Stimulated activated CD8-positive, alpha-beta memory T cell treated with anti-CD3 and anti-CD28 coated beads, Interleukin-12 subunit alpha, Interleukin-12 subunit beta, amount 100 ng/mL, for 24 hours (primary cell): Measurements from ENCODE around the gene LRRN4CL.
A peak's percentile ranks its signal among the peaks of the same experiment; 100 is the strongest.
"Not testable (repeated sequence)": the region's sequence is repeated elsewhere in the genome, so short reads cannot be mapped to it uniquely, and the experiment has no call there.

Experiments used
- DNase-seq: peaks from one replicate; pipeline ENCODE4 v3.0.0-alpha.2; 2020; ENCODE audit errors: extremely low read depth

The LRRN4CL gene

DNA sequence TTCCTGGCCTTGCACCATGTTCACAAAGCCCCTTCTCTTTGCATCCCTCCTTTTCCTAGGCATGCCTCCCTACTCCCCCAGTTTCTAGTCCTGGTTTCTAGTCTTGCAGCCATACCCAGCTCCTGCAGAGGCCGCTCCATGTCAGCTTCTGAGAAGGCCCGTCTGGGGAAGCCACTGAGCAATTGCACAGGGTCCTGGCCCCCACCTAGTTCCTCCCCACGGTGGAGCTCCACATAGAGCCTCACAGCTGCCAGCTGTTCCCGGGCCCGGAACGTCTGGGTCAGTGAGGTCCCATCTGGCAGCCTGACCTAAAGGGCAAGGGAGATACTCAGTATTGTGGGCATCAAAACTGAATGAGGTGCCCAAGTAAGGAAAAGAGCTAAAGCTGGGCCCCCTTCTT lies 12.6 kb downstream of the LRRN4CL start:
- DNase-seq, result no peak

DNA sequence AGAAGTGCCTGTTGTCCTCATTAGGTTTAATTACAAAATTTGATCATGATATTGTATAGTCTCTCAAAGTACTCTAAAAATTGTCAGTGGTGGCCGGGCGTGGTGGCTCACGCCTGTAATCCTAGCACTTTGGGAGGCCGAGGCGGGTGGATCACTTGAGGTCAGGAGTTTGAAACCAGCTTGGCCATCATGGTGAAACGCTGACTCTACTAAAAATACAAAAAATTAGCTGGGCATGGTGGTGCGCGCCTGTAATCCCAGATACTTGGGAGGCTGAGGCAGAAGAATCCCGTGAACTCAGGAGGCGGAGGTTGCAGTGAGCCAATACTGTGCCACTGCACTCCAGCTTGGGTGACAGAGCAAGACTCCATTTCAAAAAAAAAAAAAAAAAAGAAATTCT lies 13.9 kb downstream of the LRRN4CL start:
- DNase-seq, result not testable (repeated sequence)

DNA sequence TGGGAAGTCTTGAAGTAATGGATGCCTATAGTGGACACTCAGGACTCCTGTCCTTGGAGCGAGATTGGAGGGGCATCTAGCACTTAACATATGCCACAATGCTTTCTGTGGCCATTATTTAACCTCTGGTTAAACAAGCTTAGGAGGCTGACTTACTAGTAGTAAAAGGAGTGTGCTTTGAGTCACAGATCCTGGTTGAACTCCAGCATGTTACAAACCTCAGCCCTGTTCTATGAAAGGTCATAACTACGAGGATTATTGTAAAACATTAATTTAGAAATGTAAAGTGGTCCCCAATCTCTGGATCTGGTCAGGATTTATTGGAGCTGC lies 16.2 kb downstream of the LRRN4CL start:
- no peak for DNase-seq

DNA sequence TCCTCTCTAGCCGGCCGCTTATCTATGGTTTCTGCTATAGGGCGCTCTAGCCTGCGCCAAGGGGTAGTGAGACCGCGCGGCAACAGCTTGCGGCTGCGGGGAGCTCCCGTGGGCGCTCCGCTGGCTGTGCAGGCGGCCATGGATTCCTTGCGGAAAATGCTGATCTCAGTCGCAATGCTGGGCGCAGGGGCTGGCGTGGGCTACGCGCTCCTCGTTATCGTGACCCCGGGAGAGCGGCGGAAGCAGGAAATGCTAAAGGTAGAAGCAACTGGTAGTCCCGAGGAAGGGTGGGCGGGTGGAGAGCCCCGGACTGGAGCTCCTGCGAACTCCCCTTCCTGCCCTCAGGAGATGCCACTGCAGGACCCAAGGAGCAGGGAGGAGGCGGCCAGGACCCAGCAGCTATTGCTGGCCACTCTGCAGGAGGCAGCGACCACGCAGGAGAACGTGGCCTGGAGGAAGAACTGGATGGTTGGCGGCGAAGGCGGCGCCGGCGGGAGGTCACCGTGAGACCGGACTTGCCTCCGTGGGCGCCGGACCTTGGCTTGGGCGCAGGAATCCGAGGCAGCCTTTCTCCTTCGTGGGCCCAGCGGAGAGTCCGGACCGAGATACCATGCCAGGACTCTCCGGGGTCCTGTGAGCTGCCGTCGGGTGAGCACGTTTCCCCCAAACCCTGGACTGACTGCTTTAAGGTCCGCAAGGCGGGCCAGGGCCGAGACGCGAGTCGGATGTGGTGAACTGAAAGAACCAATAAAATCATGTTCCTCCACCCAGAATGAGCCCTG lies 17.5 kb downstream of the LRRN4CL start, which contains the start of the genes LBHD1 and UQCC3:
LBHD1 (minus strand) TSS at position 660 of the 782 bp plus-strand sequence. CDS start 2,236 bp downstream, outside the sequence.
UQCC3 (plus strand) TSS at position 66 of the 782 bp plus-strand sequence; CDS start at position 139, 73 bp downstream.
- no peak for DNase-seq

DNA sequence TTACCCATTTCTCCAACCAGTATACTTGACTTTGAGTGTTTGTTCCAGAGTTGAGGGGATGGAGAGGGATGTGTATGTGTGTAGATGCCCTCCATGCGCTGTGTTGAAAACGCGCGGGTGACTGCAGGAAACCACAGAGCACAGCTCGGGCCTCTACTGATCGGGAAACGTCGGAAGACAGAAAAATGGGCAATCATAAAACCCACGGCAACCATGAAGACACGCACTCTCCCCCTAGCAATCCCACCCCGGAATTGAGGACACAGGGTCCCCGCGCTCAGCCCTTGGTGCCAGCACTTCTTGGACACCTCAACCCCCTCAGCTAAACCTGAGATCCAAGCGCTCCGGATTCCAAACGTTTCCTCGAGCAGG lies 18.1 kb downstream of the LRRN4CL start:
- DNase-seq, result no peak

DNA sequence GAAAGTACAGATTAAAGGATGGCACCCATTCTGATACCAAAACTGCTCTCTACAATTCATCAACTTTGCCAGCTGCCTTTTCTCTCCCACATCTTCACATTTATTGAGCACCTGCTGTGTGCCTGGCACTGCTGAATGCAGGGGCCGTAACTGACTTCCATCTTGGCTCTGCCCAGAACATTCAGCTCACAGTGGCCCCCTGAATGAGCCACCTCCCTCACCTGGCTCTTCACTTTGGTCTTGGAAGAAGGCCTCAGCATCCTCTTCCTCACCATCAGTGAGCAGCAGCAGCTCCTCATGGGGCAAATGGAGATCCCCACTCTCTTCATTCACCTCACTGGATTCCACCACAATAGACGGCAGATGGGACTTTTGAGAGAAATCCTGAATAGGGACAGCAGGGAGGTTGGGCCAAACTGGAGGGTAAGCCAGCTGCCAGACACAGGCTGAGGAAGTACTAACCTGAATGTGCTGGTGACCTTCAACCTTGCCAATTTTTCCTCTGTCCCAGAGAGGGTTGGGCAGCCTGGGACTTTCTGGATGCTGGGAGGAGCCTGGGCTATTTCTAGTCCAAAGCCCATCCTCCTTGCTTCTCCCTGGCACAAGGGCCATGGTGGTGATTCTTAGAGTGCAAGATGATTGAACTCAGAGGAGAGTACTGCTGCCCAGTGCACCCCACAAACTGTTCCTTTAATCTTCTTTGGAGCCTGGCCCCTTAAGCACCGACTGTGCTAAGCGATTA lies 19.7 kb downstream of the LRRN4CL start:
- no peak for DNase-seq

DNA sequence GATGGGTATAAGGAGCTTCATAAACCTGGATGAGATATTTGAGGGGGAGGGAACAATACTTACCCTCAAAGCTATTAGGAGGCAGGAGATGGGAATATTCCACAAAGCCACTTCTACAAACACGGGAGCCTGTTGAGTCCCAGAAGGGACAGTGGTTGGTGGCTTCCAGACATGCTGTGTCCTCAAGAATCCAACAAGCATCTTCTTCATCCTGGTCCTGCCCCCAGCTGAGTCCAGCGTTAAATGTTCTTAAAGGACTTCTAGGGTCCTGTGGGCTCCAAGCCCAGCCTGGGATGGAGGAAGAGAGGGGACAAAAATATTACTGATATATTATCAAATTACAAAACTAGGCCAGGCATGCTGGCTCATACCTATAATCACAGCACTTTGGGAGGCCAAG lies 21.9 kb downstream of the LRRN4CL start:
- DNase-seq, result no peak

DNA sequence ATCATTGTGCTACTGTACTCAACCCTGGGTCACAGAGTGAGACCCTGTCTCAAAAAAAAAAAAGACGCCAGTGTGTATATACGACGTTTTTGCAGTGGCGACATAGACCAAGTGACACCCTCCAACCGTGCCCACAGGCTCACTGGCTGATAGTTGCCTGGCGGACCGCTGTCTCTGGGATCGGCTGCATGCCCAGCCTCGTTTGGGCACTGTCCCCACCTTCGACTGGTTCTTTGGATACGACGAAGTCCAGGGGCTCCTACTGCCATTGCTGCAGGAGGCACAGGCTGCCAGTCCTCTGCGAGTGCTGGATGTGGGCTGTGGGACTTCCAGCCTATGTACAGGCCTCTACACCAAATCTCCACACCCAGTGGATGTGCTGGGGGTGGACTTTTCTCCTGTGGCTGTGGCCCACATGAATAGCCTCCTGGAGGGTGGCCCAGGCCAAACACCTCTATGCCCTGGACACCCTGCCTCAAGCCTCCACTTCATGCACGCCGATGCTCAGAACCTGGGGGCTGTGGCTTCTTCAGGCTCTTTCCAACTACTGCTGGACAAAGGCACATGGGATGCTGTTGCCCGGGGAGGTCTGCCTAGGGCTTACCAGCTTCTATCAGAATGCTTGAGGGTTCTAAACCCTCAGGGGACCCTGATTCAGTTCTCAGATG lies 22.9 kb downstream of the LRRN4CL start:
- DNase-seq, result no peak

DNA sequence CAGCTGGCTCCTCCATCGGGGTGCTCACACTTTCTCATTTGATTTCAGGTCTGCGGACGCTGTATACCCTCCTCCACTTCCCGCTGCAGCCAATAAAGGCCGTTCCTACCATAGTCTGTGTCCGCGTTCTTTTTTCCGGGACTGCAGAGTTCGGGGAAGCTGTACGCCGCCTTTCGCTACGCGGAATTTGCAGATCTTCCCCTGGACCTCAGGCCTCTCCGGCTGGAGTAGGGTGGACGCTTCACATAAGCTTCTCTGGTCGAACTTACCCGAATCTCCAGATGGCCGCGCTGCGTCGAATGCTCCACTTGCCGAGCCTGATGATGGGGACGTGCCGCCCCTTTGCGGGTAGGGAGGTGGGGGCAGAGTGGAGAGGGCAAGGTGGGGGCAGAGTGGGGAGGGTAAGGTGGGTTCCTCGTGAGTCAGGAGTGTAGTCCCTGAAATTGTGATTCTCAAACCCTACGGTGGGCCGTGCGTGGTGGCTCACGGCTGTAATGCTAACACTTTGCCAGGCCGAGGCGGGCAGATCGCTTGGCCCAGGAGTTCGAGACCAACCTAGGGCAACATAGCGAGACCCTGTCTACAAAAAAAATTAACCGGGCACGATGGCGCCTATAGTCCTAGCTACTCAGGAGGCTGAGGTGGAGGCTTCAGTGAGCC lies 23.6 kb downstream of the LRRN4CL start:
- DNase-seq, result no peak

DNA sequence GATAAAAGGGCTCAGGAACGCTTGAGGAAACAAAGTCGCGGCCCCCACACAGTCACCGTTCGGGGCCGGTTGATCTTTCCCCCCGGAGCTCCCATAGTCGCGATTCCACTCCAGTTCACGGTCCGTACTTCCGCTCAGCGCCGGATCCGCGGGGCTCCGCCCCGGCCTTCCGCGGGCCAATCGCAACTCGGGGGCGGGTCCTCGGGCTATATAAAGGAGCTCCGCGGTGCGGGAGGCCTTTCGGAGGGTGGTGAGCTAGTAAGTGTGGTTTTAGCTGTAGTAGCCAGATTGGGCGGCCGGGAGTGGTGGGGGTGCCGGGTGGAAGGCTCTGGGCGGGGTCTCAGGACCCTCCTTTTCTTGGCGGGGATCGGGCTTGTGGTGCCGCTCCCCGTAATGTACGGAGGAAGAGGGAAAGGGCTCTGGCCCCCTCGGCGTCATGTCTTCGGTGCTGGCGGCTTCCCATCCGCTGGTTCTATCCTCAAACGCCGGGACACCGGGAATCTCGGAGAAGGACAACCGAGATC lies 24.2 kb downstream of the LRRN4CL start, which contains the start of the genes C11orf98 and CSKMT:
C11orf98 (minus strand) TSS at position 136 of the 524 bp plus-strand sequence; CDS start at position 95, 41 bp downstream.
CSKMT (plus strand) TSS at position 238 of the 524 bp plus-strand sequence. CDS start 568 bp downstream, outside the sequence.
- DNase-seq, result peak; percentile 88

DNA sequence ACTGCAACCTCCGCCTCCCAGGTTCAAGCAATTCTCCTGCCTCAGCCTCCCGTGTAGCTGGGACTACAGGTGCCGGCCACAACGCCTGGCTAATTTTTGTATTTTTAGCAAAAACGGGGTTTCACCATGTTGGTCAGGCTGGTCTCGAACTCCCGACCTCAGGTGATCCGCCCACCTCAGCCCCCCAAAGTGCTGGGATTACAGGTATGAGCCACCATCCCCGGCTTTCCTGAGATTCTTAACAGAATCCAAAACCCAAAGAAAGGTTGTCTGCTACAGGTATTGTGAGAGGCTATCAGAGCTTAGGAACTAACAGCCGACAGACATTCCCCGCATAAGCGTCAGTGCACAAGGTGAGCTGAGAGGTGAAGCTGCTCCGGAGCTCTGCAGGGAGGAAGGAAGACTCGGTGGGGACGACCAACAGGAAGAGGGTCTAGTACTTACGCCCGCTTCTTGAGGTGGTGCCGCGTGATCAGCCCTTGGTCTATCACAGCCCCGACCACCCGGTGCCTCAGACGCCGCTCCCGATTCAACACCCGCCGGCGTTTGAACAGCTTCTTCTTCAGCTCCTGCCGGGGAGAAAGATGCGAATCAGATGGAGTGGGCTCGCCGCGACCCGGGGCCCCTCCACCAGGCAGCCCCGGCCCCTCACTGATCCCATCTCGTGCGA lies 24.8 kb downstream of the LRRN4CL start:
- DNase-seq, result no peak

DNA sequence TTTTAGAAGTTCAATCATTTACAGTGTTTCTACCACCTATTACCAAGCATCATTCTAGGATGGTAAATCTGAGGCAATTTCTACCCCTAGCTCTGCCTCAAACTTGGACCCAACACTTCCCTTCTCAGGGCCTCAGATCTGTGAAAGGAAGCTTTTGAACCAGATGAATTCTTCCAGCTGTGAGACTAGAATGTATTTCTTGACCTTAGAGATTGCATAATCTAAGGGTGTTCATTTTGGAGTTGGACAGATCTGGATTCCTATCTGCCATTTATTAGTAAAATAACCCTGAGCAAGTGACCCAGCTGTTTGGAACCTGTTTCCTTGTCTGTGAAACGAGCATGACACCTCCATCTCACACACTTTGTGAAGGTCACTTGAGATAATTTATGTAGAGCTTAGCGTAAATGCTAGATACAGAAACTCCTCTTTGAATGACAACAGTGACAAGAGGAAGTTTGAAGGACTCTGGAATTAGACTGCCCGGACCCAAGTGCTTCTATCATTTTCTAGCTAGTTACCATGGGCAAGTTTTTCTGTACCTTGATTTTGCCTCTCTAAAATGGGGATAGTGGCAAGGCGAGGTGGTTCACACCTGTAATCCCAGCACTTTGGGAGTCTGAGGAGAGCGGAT lies 32.4 kb downstream of the LRRN4CL start:
- DNase-seq, result no peak

DNA sequence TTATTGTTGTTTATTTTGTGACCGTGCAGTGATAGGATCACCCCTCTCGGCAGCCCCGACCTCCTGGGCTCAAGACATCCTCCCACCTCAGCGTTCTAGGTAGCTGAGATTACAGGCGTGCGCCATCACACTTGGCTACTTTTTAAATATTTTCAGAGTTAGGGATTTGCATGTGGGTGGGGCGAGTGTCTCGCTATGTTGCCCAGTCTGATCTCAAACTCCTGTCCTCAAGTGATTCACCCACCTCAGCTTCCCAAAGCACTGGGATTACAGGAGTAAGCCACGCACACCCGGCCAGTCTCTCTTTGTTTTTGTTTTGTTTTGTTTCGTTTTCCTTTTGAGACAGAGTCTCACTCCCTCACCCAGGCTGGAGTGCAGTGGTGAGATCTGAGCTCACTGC lies 35.0 kb downstream of the LRRN4CL start:
- DNase-seq, result no peak

DNA sequence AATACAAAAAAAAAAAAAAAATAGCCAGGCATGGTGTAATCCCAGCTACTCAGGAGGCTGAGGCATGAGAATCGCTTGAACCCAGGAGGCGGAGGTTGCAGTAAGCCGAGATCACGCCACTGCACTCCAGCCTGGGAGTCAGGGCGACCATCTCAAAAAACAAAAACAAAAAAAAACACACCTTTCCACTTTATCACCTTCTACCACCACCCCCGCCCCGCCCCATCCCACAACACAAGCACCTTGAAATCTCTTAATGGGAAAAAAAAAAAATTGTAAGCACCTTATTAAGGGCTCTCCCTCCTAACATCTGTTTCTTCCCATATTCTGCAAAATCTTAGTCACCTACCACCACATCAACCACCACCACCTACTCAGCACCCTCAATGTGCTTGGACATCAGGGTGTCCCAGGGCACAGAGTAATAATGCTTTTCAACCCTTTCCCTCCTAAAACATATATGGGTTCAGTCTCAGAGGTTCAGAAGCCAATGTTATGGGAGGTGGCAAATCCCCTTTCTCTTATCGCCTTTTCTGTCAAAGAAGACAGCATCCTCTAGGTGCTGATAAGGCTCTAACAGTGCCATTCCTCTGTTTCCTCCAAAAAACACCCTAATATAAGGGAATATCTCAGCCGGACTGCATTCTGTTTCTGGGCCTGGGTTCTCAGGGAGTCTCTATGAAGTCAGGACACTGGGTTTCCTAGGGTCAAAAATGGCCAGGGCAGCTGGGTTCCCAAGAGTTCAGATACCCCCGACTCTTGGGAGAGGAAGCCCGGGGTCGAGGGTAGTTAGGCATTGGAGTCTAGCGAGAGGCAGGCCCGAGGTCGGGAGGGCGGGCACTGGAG lies 36.9 kb downstream of the LRRN4CL start:
- DNase-seq, result no peak

DNA sequence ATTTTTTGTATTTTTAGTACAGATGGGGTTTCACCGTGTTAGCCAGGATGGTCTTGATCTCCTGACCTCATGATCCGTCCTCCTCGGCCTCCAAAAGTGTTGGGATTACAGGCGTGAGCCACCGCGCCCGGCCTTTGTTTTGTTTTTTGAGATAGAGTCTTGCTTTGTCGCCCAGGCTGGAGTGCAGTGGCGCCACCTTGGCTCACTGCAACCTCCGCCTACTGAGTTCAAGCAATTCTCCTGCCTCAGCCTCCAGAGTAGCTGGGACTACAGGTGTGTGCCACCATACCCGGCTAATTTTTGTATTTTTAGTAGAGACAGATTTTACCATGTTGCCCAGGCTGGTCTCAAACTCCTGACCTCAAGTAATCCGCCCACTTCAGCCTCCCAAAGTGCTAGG lies 39.0 kb downstream of the LRRN4CL start:
- not testable (repeated sequence) for DNase-seq

DNA sequence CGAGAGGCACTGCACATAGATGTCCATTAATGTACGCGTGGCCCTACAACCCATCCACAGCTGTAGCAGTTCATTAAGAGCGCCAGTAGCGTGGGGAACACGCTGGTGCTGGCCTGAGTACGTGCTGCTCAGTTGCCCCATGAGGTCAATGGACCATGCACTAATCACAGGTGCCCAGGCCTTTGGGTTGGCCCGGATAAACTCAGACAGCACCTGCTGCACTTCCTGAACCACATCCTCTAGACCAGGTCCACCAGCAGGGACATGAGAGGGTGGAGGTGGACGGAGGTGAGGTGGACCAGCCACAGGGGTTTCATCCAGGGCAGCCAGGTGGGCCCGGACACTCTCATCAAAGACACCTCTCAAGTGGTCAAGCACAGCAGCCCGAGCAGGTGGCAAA lies 39.8 kb downstream of the LRRN4CL start:
- DNase-seq, result no peak

DNA sequence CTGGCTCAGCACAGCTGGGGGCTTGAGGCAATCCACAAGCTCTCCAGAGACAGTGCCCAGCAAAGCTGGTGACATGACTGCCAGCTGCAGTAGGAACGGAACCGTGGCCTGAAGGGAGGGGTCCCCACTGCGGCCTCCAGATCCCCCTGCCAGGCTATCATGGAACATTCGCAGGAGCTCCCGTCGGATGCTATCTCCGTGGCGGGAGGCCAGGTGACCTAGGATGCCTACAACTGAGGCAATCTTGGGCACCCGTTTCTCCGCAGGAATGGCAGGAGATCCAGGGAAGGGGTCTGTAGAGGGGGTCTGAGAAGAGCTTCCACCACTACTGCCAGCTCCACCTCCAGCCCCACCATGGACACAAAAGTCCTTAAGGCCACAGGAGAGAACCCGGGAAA lies 40.4 kb downstream of the LRRN4CL start:
- no peak for DNase-seq

DNA sequence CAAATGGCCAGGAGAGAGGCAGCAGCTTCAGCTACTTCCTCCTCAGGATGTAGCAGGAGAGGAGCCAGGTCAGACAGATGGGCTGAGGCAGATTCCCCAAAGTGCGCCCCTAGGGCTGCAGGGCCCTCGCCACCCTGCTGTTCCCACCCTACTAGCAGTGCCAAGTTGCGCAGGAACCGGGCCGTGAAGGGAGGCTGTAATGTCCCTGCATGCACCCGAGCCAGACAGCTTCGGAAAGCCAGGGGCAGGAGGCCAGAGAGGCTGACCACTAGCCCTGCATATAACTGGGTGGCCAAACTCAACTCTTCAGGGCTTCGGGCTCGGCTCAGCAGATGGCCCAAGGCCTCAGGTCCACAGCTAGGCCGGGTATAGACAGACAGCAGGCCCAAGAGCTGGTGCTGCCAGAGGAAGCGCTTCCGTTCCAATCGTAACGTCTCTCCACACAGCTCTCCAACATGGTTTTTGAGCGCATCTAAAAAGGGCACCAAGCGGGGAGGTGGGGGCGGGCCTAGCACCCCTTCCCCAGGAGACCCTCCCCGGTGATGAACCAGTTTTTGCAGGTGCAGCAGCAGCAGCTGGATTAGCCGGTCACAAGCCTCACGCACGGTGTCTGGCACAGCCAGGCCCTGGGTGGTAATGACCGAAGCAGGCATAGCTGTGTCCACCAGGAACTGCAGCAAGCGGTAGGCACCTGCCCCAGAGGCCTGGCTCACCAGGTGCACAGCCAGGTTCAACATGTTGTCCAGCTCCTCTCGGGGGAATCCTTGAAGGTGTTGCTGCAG lies 41.0 kb downstream of the LRRN4CL start:
- DNase-seq, result no peak

DNA sequence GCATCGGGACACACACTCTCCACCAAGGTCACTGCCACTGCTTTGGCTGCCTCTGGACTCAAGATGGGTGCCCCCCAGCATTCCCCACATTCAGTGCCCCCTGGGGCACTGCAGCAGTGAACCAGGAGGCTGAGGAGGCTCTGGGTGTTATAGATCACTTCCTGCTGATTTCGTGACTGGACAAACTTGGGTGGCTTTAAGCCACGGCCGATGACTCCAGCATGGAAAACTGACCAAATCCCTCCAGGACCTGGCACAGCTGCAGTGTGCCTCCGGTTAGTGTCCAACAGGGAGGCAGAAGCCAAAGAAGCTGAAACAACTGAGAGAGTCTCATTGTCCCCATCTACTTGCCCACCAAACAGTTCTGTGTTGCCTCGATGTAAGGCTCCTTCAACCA lies 41.7 kb downstream of the LRRN4CL start:
- DNase-seq, result no peak
